ENCODE results near the gene PDPK1.
"Not testable (repeated sequence)": the region's sequence is repeated elsewhere in the genome, so short reads cannot be mapped to it uniquely, and the experiment has no call there.

GRCh38 chr16:2572704-2573103 lies 34.9 kb downstream of the PDPK1 start:
- not testable (repeated sequence) for TF ChIP-seq CTCF (conservative IDR thresholded peaks at IDR 0.05; ENCODE audit: low read depth, low read length); EZH2 (IDR thresholded peaks at IDR 0.05; ENCODE audit: borderline replicate concordance, low read depth, low read length, poor library complexity, severe bottlenecking)
